ENCODE measurements around the gene PSMD3.

- TF ChIP-seq EZH2 (IDR thresholded peaks at IDR 0.05; ENCODE audit: low read length, missing control alignments) (no peak), CTCF (conservative IDR thresholded peaks at IDR 0.05 in 1 of 2, IDR thresholded peaks at IDR 0.05 in 1 of 2; ENCODE audit: low read depth in 1 of 2, low read length in 2 of 2) (no peak)
Measured at GRCh38 chr17:40017422-40018080, 36.9 kb downstream of the PSMD3 start.
